ENCODE results near the gene NOP14.
A peak's percentile ranks its signal among the peaks of the same experiment; 100 is the strongest.
"Not testable (repeated sequence)": the region's sequence is repeated elsewhere in the genome, so short reads cannot be mapped to it uniquely, and the experiment has no call there.

Gene NOP14

GRCh38 chr4:2942532-2943363 is 20.5 kb downstream of the NOP14 start:
- no peak for DNase-seq (ENCODE audit: low read depth)

- no peak for DNase-seq (ENCODE audit: low read depth)
Observed at GRCh38 chr4:2942037-2942531, 21.1 kb downstream of the NOP14 start.

GRCh38 chr4:2941138-2942036 is 21.8 kb downstream of the NOP14 start:
- DNase-seq (ENCODE audit: low read depth) = no peak

GRCh38 chr4:2940267-2941137 is 22.7 kb downstream of the NOP14 start:
- no peak for DNase-seq (ENCODE audit: low read depth)

GRCh38 chr4:2939383-2940243 is 23.6 kb downstream of the NOP14 start:
- no peak for DNase-seq (ENCODE audit: low read depth)

GRCh38 chr4:2938906-2939305 is 24.3 kb downstream of the NOP14 start:
- DNase-seq (ENCODE audit: low read depth) = no peak

GRCh38 chr4:2938411-2938810 is 24.8 kb downstream of the NOP14 start:
- DNase-seq (ENCODE audit: low read depth) = not testable (repeated sequence)

- DNase-seq (ENCODE audit: low read depth) = no peak
Observed at GRCh38 chr4:2937986-2938385, 25.2 kb downstream of the NOP14 start.

GRCh38 chr4:2937146-2937857 is 25.9 kb downstream of the NOP14 start:
- no peak for DNase-seq (ENCODE audit: low read depth)

GRCh38 chr4:2936773-2937145 is 26.4 kb downstream of the NOP14 start:
- DNase-seq (ENCODE audit: low read depth) = no peak

GRCh38 chr4:2935762-2936743 is 27.2 kb downstream of the NOP14 start:
- no peak for DNase-seq (ENCODE audit: low read depth)

GRCh38 chr4:2934813-2935761 is 28.1 kb downstream of the NOP14 start:
- DNase-seq (ENCODE audit: low read depth) = peak; percentile 62

- no peak for DNase-seq (ENCODE audit: low read depth)
Observed at GRCh38 chr4:2934077-2934812, 29.0 kb downstream of the NOP14 start.

GRCh38 chr4:2933566-2934076 is 29.6 kb downstream of the NOP14 start:
- no peak for DNase-seq (ENCODE audit: low read depth)

GRCh38 chr4:2932951-2933565 is 30.1 kb downstream of the NOP14 start:
- DNase-seq (ENCODE audit: low read depth) = no peak

- no peak for DNase-seq (ENCODE audit: low read depth)
Observed at GRCh38 chr4:2932321-2932950, 30.8 kb downstream of the NOP14 start.

Data from HS-5 (cell line).